Measurements from ENCODE around the gene MYO1D. TPM values are rescaled to one million over a fixed set of nuclear protein-coding genes. Genes with fewer than 3 reads are reported as not detected.

MYO1D gene
- total RNA-seq, 3 donors from 2014 or later, result 166 to 495 (median 256) TPM

DNA sequence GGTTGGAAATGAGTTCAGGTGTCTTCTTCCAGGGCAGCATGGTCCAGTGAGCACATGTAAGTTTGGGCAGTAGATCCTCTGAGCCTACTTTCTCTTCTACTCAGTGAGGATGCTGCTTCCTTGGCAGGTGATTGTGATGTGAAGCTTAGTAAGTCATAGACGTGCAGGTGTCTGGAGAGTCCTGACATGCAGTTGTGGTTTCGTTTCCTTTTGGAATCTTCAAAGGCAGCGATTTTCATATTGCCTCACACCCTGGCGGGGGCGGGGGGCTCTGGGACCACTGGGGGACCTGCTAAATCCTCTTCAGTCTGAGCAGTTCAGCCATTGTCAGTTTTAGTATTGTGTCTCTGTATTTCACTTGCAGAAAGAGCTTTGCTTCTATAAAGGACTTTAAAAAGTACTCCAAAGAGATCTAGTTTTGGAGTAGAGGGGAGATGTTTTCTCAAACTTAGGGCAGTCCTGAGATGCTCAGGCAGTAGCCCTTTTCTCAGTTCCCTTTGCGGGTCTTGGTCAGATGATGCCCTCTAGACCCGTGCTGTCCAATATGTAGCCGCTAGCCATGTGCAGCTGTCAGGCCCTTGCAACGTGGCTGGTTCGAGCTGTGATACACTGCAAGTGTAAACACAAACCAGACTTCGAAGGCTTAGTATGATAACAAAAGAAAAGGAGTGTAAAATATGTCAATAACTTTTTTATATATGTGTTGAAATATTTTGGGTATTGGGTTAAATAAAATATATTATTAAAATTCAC lies 394.2 kb downstream of the MYO1D start:
- intact Hi-C loops (cut with DNase I, micrococcal nuclease), result no loop called here
- no peak for TF ChIP-seq CTCF (IDR thresholded peaks at IDR 0.05)
- Histone ChIP-seq H3K9me3 (no peaks in the 10 kb centered on the region), H3K36me3 (ENCODE audit: low read depth) (peaks cover 12% of the 10 kb centered on the region), H3K4me3 (no peak overlapping the region), H3K4me1 (ENCODE audit: low read depth) (peaks cover 9% of the 10 kb centered on the region)
- DNase-seq (peak in 1 of 3 donors; percentile 18), ATAC-seq (no peak)

DNA sequence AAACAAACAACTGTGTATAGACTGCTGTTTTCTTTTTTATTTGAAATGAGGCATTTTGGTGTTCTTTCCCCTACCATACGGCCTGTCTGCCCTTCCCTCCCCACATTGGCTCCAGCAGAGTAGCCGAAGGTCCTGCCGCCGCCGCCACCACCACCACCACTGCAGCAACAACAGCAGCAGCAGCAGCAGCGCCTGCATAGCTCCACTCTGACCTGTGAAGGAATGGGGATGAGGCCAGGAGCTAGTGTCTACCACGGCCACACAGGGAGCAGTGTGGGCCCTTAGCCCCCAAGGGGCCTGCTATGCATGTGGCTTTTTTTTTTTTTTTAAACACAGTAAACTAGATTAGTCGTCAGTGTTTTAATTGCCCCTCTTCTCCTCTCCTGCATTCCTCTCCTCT lies 395.7 kb downstream of the MYO1D start:
- no peak for ATAC-seq
- DNase-seq, result peak in 1 of 3 donors; percentile 27
- H3K36me3 ChIP-seq (ENCODE audit: low read depth), result peaks cover 12% of the 10 kb centered on the region
- no peak overlapping the region for H3K4me3 ChIP-seq
- intact Hi-C loops (cut with DNase I, micrococcal nuclease), result no loop called here
- H3K4me1 ChIP-seq (ENCODE audit: low read depth), result peaks cover 5% of the 10 kb centered on the region
- no peak for TF ChIP-seq CTCF (IDR thresholded peaks at IDR 0.05)
- H3K9me3 ChIP-seq, result no peaks in the 10 kb centered on the region

- intact Hi-C loops (cut with DNase I, micrococcal nuclease), result no loop called here
- H3K4me3 ChIP-seq, result no peak overlapping the region
- no peak for TF ChIP-seq CTCF (IDR thresholded peaks at IDR 0.05)
- no peaks in the 10 kb centered on the region for H3K9me3 ChIP-seq
- H3K4me1 ChIP-seq (ENCODE audit: low read depth), result no peaks in the 10 kb centered on the region
- DNase-seq (no peak), ATAC-seq (no peak)
- peaks cover 22% of the 10 kb centered on the region for H3K36me3 ChIP-seq (ENCODE audit: low read depth)
Observed at GRCh38 chr17:32479074-32479617, 397.8 kb downstream of the MYO1D start.

GRCh38 chr17:32477220-32477619 lies 399.7 kb downstream of the MYO1D start:
- H3K4me1 ChIP-seq (ENCODE audit: low read depth), result no peaks in the 10 kb centered on the region
- H3K4me3 ChIP-seq, result no peak overlapping the region
- no peaks in the 10 kb centered on the region for H3K9me3 ChIP-seq
- ATAC-seq (no peak), DNase-seq (no peak)
- H3K36me3 ChIP-seq (ENCODE audit: low read depth), result peaks cover 27% of the 10 kb centered on the region
- intact Hi-C loops (cut with DNase I, micrococcal nuclease), result no loop called here
- no peak for TF ChIP-seq CTCF (IDR thresholded peaks at IDR 0.05)

GRCh38 chr17:32475258-32475657 lies 401.7 kb downstream of the MYO1D start:
- intact Hi-C loops (cut with DNase I, micrococcal nuclease), result no loop called here
- no peak for ATAC-seq
- no peak overlapping the region for H3K4me3 ChIP-seq
- H3K36me3 ChIP-seq (ENCODE audit: low read depth), result peaks cover 19% of the 10 kb centered on the region
- no peak for DNase-seq
- no peaks in the 10 kb centered on the region for H3K4me1 ChIP-seq (ENCODE audit: low read depth)
- H3K9me3 ChIP-seq, result no peaks in the 10 kb centered on the region
- TF ChIP-seq CTCF (IDR thresholded peaks at IDR 0.05), result no peak
